OCI-LY1 (cell line): Measurements from ENCODE around the gene FKBP11.

ENCODE experiments used
- H2AFZ ChIP-seq: fragments of 200-600 bp; sonication (generic), shearing (Covaris generic); 2 replicates; pipeline ENCODE4 v1.6.0; 2014; ENCODE audit warnings: antibody characterized with exemption, mild to moderate bottlenecking, low read length
- H3F3A ChIP-seq: fragments of 200-600 bp; sonication (generic), shearing (Covaris generic); 2 replicates; pipeline ENCODE4 v1.6.0; 2014; ENCODE audit warnings: mild to moderate bottlenecking, antibody characterized with exemption, low read length, moderate library complexity; ENCODE audit not compliant: insufficient read depth
- H3K27ac ChIP-seq: fragments of 200-600 bp; sonication (generic); 2 replicates; pipeline ENCODE4 v1.5.1; 2014; ENCODE audit warnings: low read length, mixed run types, mild to moderate bottlenecking, low read depth; ENCODE audit not compliant: poor library complexity, severe bottlenecking
- H3K27me3 ChIP-seq: fragments of 200-600 bp; sonication (generic); 2 replicates; pipeline ENCODE4 v1.6.0; 2014; ENCODE audit warnings: antibody characterized with exemption, mild to moderate bottlenecking, low read length, moderate library complexity; ENCODE audit not compliant: insufficient read depth
- H3K36me3 ChIP-seq: fragments of 200-600 bp; sonication (generic); 2 replicates; pipeline ENCODE4 v1.6.1; 2014; ENCODE audit warnings: mild to moderate bottlenecking, antibody characterized with exemption, low read length, moderate library complexity, mixed read lengths; ENCODE audit not compliant: insufficient read depth
- H3K4me1 ChIP-seq: fragments of 200-600 bp; sonication (generic); 2 replicates; pipeline ENCODE4 v1.5.1; 2014; ENCODE audit warnings: mild to moderate bottlenecking, low read length, moderate library complexity; ENCODE audit not compliant: insufficient read depth, severe bottlenecking
- H3K4me2 ChIP-seq: fragments of 200-600 bp; sonication (generic), shearing (Covaris generic); 2 replicates; pipeline ENCODE4 v1.6.1; 2014; ENCODE audit warnings: low read length
- H3K4me3 ChIP-seq: fragments of 200-600 bp; sonication (generic); 2 replicates; pipeline ENCODE4 v1.5.1; 2014; ENCODE audit warnings: low read length, low read depth, mild to moderate bottlenecking, mixed read lengths; ENCODE audit not compliant: poor library complexity, severe bottlenecking
- H3K79me2 ChIP-seq: fragments of 200-600 bp; shearing (Covaris generic); 2 replicates; pipeline ENCODE4 v1.6.1; 2016; ENCODE audit warnings: mixed run types, low read length, mixed read lengths; ENCODE audit not compliant: insufficient read depth
- H3K9ac ChIP-seq: fragments of 200-600 bp; sonication (generic), shearing (Covaris generic); 2 replicates; pipeline ENCODE4 v1.6.1; 2014; ENCODE audit warnings: mild to moderate bottlenecking, low read length, mixed read lengths
- H3K9me2 ChIP-seq: fragments of 200-600 bp; sonication (generic), shearing (Covaris generic); 2 replicates; pipeline ENCODE4 v1.6.1; 2014; ENCODE audit warnings: low read depth, mild to moderate bottlenecking, low read length, mixed read lengths
- H3K9me3 ChIP-seq: fragments of 200-600 bp; shearing (Covaris generic); 2 replicates; pipeline ENCODE4 v1.6.1; 2014; ENCODE audit warnings: low read length, mixed read lengths
- H4K20me1 ChIP-seq: fragments of 200-600 bp; sonication (generic), shearing (Covaris generic); 2 replicates; pipeline ENCODE4 v1.6.0; 2016; ENCODE audit warnings: mild to moderate bottlenecking, low read length; ENCODE audit not compliant: insufficient read depth
- CTCF ChIP-seq: fragments of 200-600 bp; sonication (generic), shearing (Covaris generic); IDR thresholded peaks from 2 replicates; pipeline ENCODE4 v1.5.1; 2017; ENCODE audit warnings: mild to moderate bottlenecking, antibody characterized with exemption, low read length, moderate library complexity, mixed read lengths
- EZH2 ChIP-seq: fragments of 200-600 bp; sonication (generic), shearing (Covaris generic); IDR thresholded peaks from 2 replicates; pipeline ENCODE4 v1.8.0; 2017; ENCODE audit warnings: borderline replicate concordance, mixed run types, mild to moderate bottlenecking, antibody characterized with exemption, low read length, moderate library complexity, mixed read lengths

FKBP11 gene

GRCh38 chr12:48937170-48937569 lies 11.9 kb upstream of the FKBP11 start:
- no peaks in the 10 kb centered on the region for H3K79me2 ChIP-seq

DNA sequence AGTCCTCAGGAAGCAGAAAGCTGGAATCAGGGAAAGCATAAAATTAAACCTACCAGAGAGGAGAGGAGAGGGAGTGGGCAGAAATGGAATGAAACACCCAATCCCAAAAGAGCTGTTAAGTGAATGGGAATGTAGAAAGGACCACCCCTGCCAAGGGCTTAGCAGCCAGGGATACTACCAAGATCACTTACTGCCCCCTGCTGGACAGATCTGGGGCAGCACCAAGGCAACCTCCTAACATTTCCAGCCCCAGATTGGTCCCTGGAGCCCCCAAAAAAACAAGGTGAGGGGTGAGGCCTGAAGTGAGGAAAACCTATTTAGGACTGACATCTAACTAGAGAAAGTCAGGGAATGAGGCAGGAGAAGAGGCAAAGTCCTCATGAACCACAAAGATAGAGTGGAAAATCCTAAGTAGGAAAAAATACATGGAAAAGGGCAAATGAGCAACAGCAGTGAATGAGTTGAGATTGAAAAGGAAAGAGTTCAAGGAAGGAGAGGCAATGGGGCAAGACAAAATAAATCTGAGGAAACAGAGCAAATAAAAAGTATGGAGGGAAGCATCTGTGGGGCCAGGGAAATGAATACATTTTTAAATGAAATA lies 11.2 kb upstream of the FKBP11 start:
- no peaks in the 10 kb centered on the region for H3K9me2 ChIP-seq

More at GRCh38 chr12:48937170-48937569, 11.9 kb upstream of the FKBP11 start:
- no peak overlapping the region for H3K27ac ChIP-seq
- no peaks in the 10 kb centered on the region for H3K9me3 ChIP-seq
- H2AFZ ChIP-seq: no peak overlapping the region
- no peaks in the 10 kb centered on the region for H3K9me2 ChIP-seq
- no peak overlapping the region for H3K9ac ChIP-seq
- no peaks in the 10 kb centered on the region for H3F3A ChIP-seq
- H3K27me3 ChIP-seq: no peaks in the 10 kb centered on the region
- no peaks in the 10 kb centered on the region for H3K4me1 ChIP-seq
- no peak overlapping the region for H3K4me2 ChIP-seq
- H3K36me3 ChIP-seq: peaks cover 72% of the 10 kb centered on the region
- TF ChIP-seq EZH2 (no peak), CTCF (peak; percentile 47)
- no peak overlapping the region for H3K4me3 ChIP-seq
- H4K20me1 ChIP-seq: no peaks in the 10 kb centered on the region

GRCh38 chr12:48934312-48934706 lies 9.0 kb upstream of the FKBP11 start:
- Histone ChIP-seq H3K9ac (no peak overlapping the region), H3K4me3 (no peak overlapping the region), H3F3A (no peaks in the 10 kb centered on the region), H3K4me2 (no peak overlapping the region), H3K27ac (no peak overlapping the region), H3K4me1 (no peaks in the 10 kb centered on the region), H4K20me1 (no peaks in the 10 kb centered on the region), H3K79me2 (no peaks in the 10 kb centered on the region), H3K9me3 (no peaks in the 10 kb centered on the region), H2AFZ (no peak overlapping the region), H3K9me2 (no peaks in the 10 kb centered on the region), H3K27me3 (no peaks in the 10 kb centered on the region), H3K36me3 (peaks cover 67% of the 10 kb centered on the region)
- peak; percentile 49 for TF ChIP-seq CTCF
- TF ChIP-seq EZH2: no peak

More for the DNA sequence above, 11.2 kb upstream of the FKBP11 start:
- H2AFZ ChIP-seq: no peak overlapping the region
- H4K20me1 ChIP-seq: no peaks in the 10 kb centered on the region
- no peaks in the 10 kb centered on the region for H3K79me2 ChIP-seq
- no peak overlapping the region for H3K4me2 ChIP-seq
- no peak overlapping the region for H3K9ac ChIP-seq
- H3K27ac ChIP-seq: no peak overlapping the region
- peaks cover 76% of the 10 kb centered on the region for H3K36me3 ChIP-seq
- H3K9me3 ChIP-seq: no peaks in the 10 kb centered on the region
- H3F3A ChIP-seq: no peaks in the 10 kb centered on the region
- no peaks in the 10 kb centered on the region for H3K4me1 ChIP-seq
- no peaks in the 10 kb centered on the region for H3K27me3 ChIP-seq
- no peak overlapping the region for H3K4me3 ChIP-seq
- TF ChIP-seq CTCF (peak; percentile 90), EZH2 (no peak)
